ENCODE measurements around the gene DBF4. TPM values are rescaled to one million over a fixed set of nuclear protein-coding genes. Genes with fewer than 3 reads are reported as not detected.
A peak's percentile ranks its signal among the peaks of the same experiment; 100 is the strongest.
"Not testable (repeated sequence)": the region's sequence is repeated elsewhere in the genome, so short reads cannot be mapped to it uniquely, and the experiment has no call there.

DBF4 gene, protein sequence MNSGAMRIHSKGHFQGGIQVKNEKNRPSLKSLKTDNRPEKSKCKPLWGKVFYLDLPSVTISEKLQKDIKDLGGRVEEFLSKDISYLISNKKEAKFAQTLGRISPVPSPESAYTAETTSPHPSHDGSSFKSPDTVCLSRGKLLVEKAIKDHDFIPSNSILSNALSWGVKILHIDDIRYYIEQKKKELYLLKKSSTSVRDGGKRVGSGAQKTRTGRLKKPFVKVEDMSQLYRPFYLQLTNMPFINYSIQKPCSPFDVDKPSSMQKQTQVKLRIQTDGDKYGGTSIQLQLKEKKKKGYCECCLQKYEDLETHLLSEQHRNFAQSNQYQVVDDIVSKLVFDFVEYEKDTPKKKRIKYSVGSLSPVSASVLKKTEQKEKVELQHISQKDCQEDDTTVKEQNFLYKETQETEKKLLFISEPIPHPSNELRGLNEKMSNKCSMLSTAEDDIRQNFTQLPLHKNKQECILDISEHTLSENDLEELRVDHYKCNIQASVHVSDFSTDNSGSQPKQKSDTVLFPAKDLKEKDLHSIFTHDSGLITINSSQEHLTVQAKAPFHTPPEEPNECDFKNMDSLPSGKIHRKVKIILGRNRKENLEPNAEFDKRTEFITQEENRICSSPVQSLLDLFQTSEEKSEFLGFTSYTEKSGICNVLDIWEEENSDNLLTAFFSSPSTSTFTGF
- total RNA-seq, result 20.6 and 31.1 TPM in 2 replicates

DNA sequence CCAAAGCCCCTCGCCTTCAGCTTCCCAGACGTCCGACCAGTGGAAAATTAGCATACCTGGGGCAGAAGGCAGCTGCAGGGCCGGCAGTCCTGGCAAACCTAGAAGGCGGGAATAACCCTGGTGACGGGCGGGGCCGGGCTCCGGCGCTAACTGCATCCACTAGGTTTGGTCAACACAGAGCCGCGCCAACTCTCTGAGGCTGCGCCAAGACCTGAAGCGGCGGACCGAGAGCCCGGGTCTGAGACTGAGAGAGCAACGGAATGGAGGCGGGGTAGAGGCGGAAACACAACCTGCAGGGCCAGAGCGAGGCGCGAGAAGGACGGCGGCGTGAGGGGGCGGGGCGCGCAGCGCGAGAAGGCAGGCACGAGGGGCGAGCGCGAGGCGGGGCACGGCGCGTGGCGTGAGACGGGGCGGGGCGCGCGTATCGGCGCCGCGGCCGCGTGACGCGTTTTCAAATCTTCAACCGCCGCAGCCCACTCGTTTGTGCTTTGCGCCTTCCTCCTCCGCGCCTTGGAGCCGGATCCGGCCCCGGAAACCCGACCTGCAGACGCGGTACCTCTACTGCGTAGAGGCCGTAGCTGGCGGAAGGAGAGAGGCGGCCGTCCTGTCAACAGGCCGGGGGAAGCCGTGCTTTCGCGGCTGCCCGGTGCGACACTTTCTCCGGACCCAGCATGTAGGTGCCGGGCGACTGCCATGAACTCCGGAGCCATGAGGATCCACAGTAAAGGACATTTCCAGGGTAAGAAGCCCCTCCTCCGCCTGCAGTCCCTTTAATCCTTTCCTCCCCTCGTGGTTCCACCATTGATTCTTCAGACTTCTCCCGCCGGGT lies at the start of gene DBF4, which contains the start of gene SLC25A40:
Gene DBF4 (plus strand): TSS at position 454 of the 829 bp plus-strand sequence. CDS start 240 bp downstream, at position 694.
Gene SLC25A40 (minus strand): TSS at position 321 of the 829 bp plus-strand sequence. CDS start 17,633 bp downstream, outside the sequence.
- DNase-seq (ENCODE audit: low read depth), result peak; percentile 95
- no peak for TF ChIP-seq CTCF (IDR thresholded peaks at IDR 0.05; ENCODE audit: insufficient read depth, low read depth, low read length)
- H3K4me3 ChIP-seq (ENCODE audit: low read depth, low read length), result peak within 1 kb of the TSS; percentile 87

GRCh38 chr7:87828383-87828782 lies 47.9 kb upstream of the DBF4 start:
- not testable (repeated sequence) for DNase-seq (ENCODE audit: low read depth); H3K4me3 ChIP-seq (ENCODE audit: low read depth, low read length)

- TF ChIP-seq CTCF (IDR thresholded peaks at IDR 0.05; ENCODE audit: insufficient read depth, low read depth, low read length), result no peak
- DNase-seq (ENCODE audit: low read depth), result peak; percentile 61
- no peak overlapping the region for H3K4me3 ChIP-seq (ENCODE audit: low read depth, low read length)
Measured at GRCh38 chr7:87831097-87831496, 45.2 kb upstream of the DBF4 start.

- TF ChIP-seq CTCF (IDR thresholded peaks at IDR 0.05; ENCODE audit: insufficient read depth, low read depth, low read length), result no peak
- no peak overlapping the region for H3K4me3 ChIP-seq (ENCODE audit: low read depth, low read length)
- DNase-seq (ENCODE audit: low read depth), result no peak
Measured at GRCh38 chr7:87833130-87833529, 43.2 kb upstream of the DBF4 start.

- DNase-seq (ENCODE audit: low read depth), result peak; percentile 7
- H3K4me3 ChIP-seq (ENCODE audit: low read depth, low read length), result no peak overlapping the region
- TF ChIP-seq CTCF (IDR thresholded peaks at IDR 0.05; ENCODE audit: insufficient read depth, low read depth, low read length), result no peak
Measured at GRCh38 chr7:87837597-87837996, 38.7 kb upstream of the DBF4 start.

DNA sequence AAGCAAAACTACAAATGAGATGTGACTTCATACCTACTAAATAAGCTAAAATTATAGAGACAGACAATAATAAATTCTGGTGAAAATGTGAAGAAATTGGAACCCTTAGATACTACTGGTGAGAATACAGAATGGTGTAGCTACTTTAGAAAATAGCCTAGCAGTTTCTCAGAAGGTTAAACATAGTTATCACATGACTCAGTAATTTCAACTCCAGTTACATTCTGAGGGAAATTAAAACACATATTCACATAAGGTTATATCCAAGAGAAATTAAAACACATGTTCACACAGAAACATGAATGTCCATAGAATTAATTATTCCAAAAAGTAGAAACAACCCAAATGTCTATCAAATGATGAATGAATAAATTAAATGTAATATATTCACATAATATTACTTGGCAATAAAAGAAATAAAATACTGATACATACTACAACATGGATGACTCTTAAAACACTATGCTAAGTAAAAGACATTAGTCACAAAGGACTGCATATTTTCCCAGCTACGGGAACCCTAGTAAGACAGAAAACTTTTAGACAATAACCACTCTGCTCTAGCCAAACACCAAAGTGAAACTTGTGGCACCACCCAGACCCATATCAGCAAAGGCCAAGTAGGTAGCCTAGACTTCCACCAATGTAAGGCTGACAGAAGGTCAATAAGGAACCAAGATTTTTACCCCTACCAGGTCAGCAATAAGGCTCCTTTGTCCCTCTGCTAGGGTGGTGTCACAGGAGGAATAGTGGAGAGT lies 25.3 kb upstream of the DBF4 start:
- no peak for TF ChIP-seq CTCF (IDR thresholded peaks at IDR 0.05; ENCODE audit: insufficient read depth, low read depth, low read length)
- DNase-seq (ENCODE audit: low read depth), result no peak
- no peak overlapping the region for H3K4me3 ChIP-seq (ENCODE audit: low read depth, low read length)

Measured in fibroblast of villous mesenchyme (primary cell).